Liver (tissue), 3 donors: ENCODE results near the gene COL20A1.

ENCODE experiments used
- CTCF ChIP-seq: fragments of 150-350 bp; IDR thresholded peaks from 2 replicates; pipeline ENCODE4 v1.5.1; 2017; ENCODE audit warnings: improper control_type of control experiment, low read depth, low read length; ENCODE audit not compliant: missing input control
- EGR1 ChIP-seq, 2 donors: IDR thresholded peaks; 2 replicates each; pipeline ENCODE4 v1.6.1; 2016 to 2018; ENCODE audit warnings: antibody characterized with exemption in 2 of 2, low read depth in 2 of 2
- FOXA1 ChIP-seq: IDR thresholded peaks from 2 replicates; pipeline ENCODE4 v1.6.1; 2016; ENCODE audit warnings: antibody characterized with exemption
- GABPA ChIP-seq, 2 donors: IDR thresholded peaks in 1 of 2; conservative IDR thresholded peaks in 1 of 2; 2 replicates each; pipeline ENCODE4 v1.6.1; 2016; ENCODE audit warnings: antibody characterized with exemption in 2 of 2, mild to moderate bottlenecking in 1 of 2, moderate library complexity in 1 of 2
- HNF4A ChIP-seq, 2 donors: conservative IDR thresholded peaks; 2 replicates each; pipeline ENCODE4 v1.6.1; 2016; ENCODE audit warnings: antibody characterized with exemption in 2 of 2, mild to moderate bottlenecking in 2 of 2
- HNF4G ChIP-seq: IDR thresholded peaks from 2 replicates; pipeline ENCODE4 v1.6.1; 2016; ENCODE audit warnings: antibody characterized with exemption
- JUND ChIP-seq, 2 donors: IDR thresholded peaks; 2 replicates each; pipeline ENCODE4 v1.6.1; 2016; ENCODE audit warnings: antibody characterized with exemption in 2 of 2
- MAX ChIP-seq: IDR thresholded peaks from 2 replicates; pipeline ENCODE4 v1.6.1; 2016; ENCODE audit warnings: antibody characterized with exemption
- RAD21 ChIP-seq, 2 donors: IDR thresholded peaks; 2 replicates each; pipeline ENCODE4 v1.6.1; 2016; ENCODE audit warnings: antibody characterized with exemption in 2 of 2, mild to moderate bottlenecking in 2 of 2
- REST ChIP-seq: IDR thresholded peaks from 2 replicates; pipeline ENCODE4 v1.6.1; 2016; ENCODE audit warnings: antibody characterized with exemption, mild to moderate bottlenecking
- RXRA ChIP-seq, 2 donors: IDR thresholded peaks; 2 replicates each; pipeline ENCODE4 v1.6.1; 2017 to 2018; ENCODE audit warnings: antibody characterized with exemption in 2 of 2, mild to moderate bottlenecking in 1 of 2
- SP1 ChIP-seq: IDR thresholded peaks from 2 replicates; pipeline ENCODE4 v1.6.1; 2018; ENCODE audit warnings: antibody characterized with exemption, mild to moderate bottlenecking
- TAF1 ChIP-seq: conservative IDR thresholded peaks from 2 replicates; pipeline ENCODE4 v1.6.1; 2016; ENCODE audit warnings: antibody characterized with exemption, mild to moderate bottlenecking
- ZBTB33 ChIP-seq: IDR thresholded peaks from 2 replicates; pipeline ENCODE4 v1.6.1; 2016; ENCODE audit warnings: antibody characterized with exemption
- donor health status: healthy.
- donor health status: healthy.

- TF ChIP-seq RAD21 (IDR thresholded peaks at IDR 0.05) (no peak), CTCF (no peak), FOXA1 (no peak), ZBTB33 (no peak), REST (no peak), EGR1 (IDR thresholded peaks at IDR 0.05; ENCODE audit: low read depth in 2 of 2) (no peak), MAX (no peak), RXRA (IDR thresholded peaks at IDR 0.05) (no peak), SP1 (no peak), HNF4G (no peak), HNF4A (conservative IDR thresholded peaks at IDR 0.05) (no peak), JUND (IDR thresholded peaks at IDR 0.05) (no peak), TAF1 (no peak), GABPA (IDR thresholded peaks at IDR 0.05 in 1 of 2, conservative IDR thresholded peaks at IDR 0.05 in 1 of 2) (no peak)
These were observed 10.0 kb upstream of the COL20A1 start for GRCh38 chr20:63282946-63283345.
